Lower leg skin (tissue), 4 donors: ENCODE measurements around the gene NRF1. TPM values are rescaled to one million over a fixed set of nuclear protein-coding genes. Genes with fewer than 3 reads are reported as not detected.
"Not testable (repeated sequence)": the region's sequence is repeated elsewhere in the genome, so short reads cannot be mapped to it uniquely, and the experiment has no call there.

ENCODE experiments used
- DNase-seq, 2 donors: peaks; one replicate each; pipeline ENCODE4 v3.0.0-alpha.2; 2019; ENCODE audit warnings: low spot score in 2 of 2
- H3K4me3 ChIP-seq: fragments of 200-600 bp; sonication (generic); 2 replicates; pipeline ENCODE4 v1.5.1; 2017; ENCODE audit warnings: mild to moderate bottlenecking, low read depth; ENCODE audit not compliant: poor library complexity, severe bottlenecking
- CTCF ChIP-seq, 3 donors: fragments of 450-650 bp; IDR thresholded peaks; one replicate each; pipeline ENCODE4 v1.5.1; 2016; ENCODE audit warnings: antibody characterized with exemption in 3 of 3, mild to moderate bottlenecking in 3 of 3, moderate library complexity in 2 of 3
- POLR2A ChIP-seq, 2 donors: fragments of 450-650 bp; IDR thresholded peaks; one replicate each; pipeline ENCODE4 v1.6.1; 2016 to 2017; ENCODE audit warnings: antibody characterized with exemption in 2 of 2, mild to moderate bottlenecking in 1 of 2, moderate library complexity in 1 of 2
- WGBS, 2 donors: methylation state at CpG; one replicate each; pipeline ENCODE4 v1.1.5; 2018; 5-methylcytosine and 5-hydroxymethylcytosine counted together
- intact Hi-C: fragments of 100-400 bp; cut with DNase I; formaldehyde crosslinking; loops from one replicate; pipeline ENCODE4 v1.15.0; 2023; ENCODE audit warnings: low total_unique reads
- total RNA-seq, 4 donors: library from RNA; depleted of rRNA; stranded (reverse); fragments of >200 nt; gene quantifications; one replicate each; pipeline ENCODE4 v1.1.0, GENCODE V29; 2016

NRF1 gene
- total RNA-seq, 4 donors from 2014 or later = 16.4 to 22.6 (median 18.9) TPM

- intact Hi-C loops = no loop called here
- H3K4me3 ChIP-seq = no peak overlapping the region
- TF ChIP-seq POLR2A (IDR thresholded peaks at IDR 0.05) (no peak), CTCF (IDR thresholded peaks at IDR 0.05) (no peak)
- WGBS, 2 donors = 48 to 59% methylated on average over 1 of the region's 1 CpG
- no peak for DNase-seq
Observed at GRCh38 chr7:129789652-129790051, 178.1 kb downstream of the NRF1 start.

DNA sequence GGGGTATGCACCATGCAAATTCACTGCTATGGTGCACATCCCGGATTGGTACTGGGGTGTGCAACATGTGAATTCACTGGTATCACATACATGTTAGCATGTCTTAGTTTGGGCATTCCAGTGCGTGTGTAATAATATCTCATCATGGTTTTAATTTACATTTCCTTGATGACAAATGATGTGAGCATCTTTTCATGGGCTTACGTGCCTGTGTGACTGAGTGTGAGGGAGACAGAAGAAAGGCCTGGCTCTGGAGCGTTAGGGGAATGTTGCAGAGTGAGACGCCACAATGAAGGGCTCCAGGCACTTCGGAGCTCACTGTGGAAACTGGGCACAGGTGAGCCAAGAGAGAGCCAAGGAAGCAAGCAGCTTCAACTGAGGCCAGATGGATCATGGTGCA lies 178.6 kb downstream of the NRF1 start:
- TF ChIP-seq CTCF (IDR thresholded peaks at IDR 0.05) (no peak), POLR2A (IDR thresholded peaks at IDR 0.05) (no peak)
- no peak overlapping the region for H3K4me3 ChIP-seq
- DNase-seq = no peak
- WGBS, 2 donors = 57 to 68% methylated on average over 6 of the region's 6 CpGs
- intact Hi-C loops = no loop called here

- 76 to 79% methylated on average over 9 of the region's 9 CpGs for WGBS, 2 donors
- H3K4me3 ChIP-seq = no peak overlapping the region
- intact Hi-C loops = no loop called here
- DNase-seq = no peak
- TF ChIP-seq CTCF (IDR thresholded peaks at IDR 0.05) (no peak), POLR2A (IDR thresholded peaks at IDR 0.05) (no peak)
Observed at GRCh38 chr7:129792721-129793120, 181.2 kb downstream of the NRF1 start.

GRCh38 chr7:129793506-129794310 lies 182.2 kb downstream of the NRF1 start:
- TF ChIP-seq POLR2A (IDR thresholded peaks at IDR 0.05) = no peak
- no peak for TF ChIP-seq CTCF (IDR thresholded peaks at IDR 0.05)
- no peak for DNase-seq
- H3K4me3 ChIP-seq = no peak overlapping the region
- intact Hi-C loops = no loop called here
- WGBS, 2 donors = 72 to 78% methylated on average over 9 of the region's 9 CpGs

DNA sequence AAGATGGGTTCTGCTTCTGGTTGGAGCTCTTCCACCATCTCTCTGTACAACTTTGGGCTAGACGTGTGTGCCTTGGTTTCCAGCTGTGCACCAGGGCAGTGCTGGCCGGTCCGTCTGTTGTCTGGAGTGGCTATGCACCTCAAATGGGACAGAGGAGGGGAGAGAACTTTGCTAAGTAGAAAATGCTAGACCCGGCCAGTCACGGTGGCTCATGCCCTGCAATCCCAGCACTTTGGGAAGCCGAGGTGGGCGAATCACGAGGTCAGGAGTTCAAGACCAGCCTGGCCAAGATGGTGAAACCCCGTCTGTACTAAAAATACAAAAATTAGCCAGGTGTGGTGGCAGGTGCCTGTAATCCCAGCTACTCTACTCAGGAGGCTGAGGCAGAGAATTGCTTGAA lies 182.9 kb downstream of the NRF1 start:
- DNase-seq, intact Hi-C loops: not testable (repeated sequence)
- 93 to 94% methylated on average over 9 of the region's 9 CpGs for WGBS, 2 donors

GRCh38 chr7:129796186-129796775 lies 184.8 kb downstream of the NRF1 start:
- TF ChIP-seq POLR2A (IDR thresholded peaks at IDR 0.05) (no peak), CTCF (IDR thresholded peaks at IDR 0.05) (no peak)
- intact Hi-C loops = no loop called here
- DNase-seq = no peak
- WGBS, 2 donors = 88 to 94% methylated on average over 8 to 9 of the region's 9 CpGs
- no peak overlapping the region for H3K4me3 ChIP-seq

More for the DNA sequence above, 182.9 kb downstream of the NRF1 start:
- not testable (repeated sequence) for H3K4me3 ChIP-seq
